ENCODE results near the gene RIOK1.
"Not testable (repeated sequence)": the region's sequence is repeated elsewhere in the genome, so short reads cannot be mapped to it uniquely, and the experiment has no call there.

The RIOK1 gene

DNA sequence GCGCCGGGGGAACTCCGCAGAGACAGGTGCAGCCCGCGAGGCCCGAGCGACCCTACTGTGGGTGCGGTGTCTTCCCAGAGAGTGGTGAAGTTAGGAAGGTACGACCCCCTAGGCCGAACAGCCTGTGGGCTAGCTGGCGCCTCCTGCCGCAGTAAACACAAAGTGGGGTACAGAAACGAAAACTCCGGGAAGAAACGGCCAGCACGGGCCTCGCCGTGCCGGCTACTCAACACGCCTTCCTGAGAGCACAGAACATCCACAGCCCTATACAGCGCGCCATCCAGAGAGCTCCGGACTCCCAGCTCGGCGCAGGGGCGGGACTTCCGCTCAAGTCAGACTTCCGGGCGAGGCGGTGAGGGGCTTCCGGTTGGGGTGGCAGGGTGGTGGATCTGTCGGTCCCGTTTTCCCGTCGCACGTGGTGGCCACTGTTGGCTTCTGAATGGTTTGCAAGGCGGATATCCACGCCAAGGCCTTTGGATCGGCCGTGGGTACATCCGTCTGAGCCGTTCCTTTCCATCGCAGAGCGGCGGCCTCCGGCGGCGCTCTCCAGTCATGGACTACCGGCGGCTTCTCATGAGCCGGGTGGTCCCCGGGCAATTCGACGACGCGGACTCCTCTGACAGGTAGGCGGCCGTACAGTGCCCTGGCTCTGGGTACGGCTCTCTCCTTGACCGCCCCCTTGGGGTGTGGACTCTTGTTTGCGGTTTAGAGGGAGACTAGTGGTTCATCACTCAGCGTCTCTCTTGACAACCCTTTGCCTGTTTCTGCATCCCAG lies at the start of gene RIOK1, which contains the start of gene CAGE1:
Gene RIOK1 (plus strand): TSS at position 358 of the 775 bp plus-strand sequence. CDS start 195 bp downstream, at position 553.
Gene CAGE1 (minus strand): TSS at position 292 of the 775 bp plus-strand sequence. CDS start 2,569 bp downstream, outside the sequence.
- peak; percentile 66 for DNase-seq

DNA sequence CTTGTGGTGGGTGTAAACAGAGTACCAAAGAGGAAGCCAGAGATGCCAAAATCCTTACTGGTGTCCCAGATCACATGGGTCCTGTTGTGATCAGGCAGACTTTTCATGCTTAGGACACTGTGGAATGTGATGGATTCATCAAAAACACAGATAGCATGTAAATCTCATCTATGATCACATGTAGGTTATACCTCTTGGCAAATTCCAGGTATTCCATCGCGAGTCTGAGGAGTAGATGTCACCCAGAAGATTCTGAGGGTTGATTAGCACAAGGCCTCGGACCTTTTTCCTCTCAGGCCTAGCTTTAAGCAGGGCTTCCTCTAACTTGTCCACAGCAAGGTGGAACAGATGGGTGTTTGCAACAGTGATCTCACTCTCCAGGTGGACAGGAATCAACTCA lies 48.3 kb upstream of the RIOK1 start:
- no peak for DNase-seq

DNA sequence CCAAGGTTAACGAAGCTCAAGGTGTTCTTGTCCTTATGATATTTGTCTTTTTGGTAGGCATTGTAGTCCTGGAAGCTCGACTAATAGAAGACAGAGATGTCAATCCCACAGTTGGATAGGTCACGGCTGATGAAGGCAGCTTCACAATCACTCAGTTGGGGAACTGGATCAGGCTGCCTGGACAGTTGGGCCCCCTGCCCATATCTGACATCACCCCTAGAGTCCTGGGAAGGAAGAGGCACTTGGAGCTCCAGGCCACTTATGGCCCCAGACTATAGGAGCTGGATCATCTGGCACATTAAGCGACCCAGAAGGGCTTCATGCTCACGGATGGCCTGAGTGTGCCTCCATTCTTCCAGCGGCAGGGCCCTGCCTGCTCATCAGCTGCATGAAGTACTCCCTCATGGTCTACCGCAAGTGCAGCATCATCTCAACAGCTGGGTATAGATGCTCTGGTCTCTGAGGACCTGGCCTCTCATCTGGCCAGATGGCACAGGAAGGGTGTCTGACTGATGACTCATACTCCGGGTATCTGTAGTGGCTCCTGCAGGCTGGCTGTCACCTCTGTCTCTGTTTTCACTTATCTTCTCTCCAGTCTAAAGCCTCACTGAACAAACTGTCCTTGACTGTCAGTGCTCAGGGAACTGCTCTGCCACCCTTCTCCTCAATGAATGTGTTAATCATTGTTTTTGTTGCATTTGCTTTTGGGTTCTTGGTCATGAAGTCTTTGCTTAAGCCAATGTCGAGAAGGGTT lies 47.4 kb upstream of the RIOK1 start:
- DNase-seq: no peak

DNA sequence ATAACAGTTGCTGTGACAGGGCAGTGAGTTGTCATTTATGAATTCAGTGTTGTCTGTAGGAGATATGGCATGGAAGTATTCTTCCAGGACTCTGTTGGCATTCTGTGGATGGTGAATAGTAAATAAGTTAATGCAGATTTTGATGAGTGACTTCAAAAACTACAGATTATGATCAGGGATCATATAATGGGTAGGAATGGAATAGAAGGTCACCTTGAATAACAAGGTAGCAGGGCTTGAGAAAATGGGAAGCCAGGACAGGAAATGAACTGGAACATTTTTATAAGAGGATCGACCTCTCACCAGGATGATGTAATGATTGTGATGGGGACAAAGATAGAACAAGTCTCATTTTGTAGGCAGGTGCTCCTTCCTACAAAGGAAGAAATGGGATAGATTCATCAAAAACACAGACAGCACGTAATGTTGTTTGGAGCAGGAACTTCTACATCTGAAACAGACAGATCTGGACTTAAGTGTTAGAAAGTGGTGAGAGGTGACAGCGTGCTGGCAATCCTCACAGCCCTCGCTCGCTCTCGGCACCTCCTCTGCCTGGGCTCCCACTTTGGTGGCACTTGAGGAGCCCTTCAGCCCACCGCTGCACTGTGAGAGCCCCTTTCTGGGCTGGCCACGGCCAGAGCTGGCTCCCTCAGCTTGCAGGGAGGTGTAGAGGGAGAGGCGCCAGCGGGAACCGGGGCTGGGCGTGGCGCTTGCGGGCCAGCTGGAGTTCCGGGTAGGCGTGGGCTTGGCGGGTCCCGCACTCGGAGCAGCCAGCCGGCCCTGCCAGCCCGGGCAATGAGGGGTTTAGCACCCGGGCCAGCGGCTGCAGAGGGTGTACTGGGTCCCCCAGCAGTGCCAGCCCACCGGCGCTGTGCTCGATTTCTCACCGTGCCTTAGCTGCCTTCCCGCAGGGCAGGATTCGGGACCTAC lies 45.8 kb upstream of the RIOK1 start:
- no peak for DNase-seq

DNA sequence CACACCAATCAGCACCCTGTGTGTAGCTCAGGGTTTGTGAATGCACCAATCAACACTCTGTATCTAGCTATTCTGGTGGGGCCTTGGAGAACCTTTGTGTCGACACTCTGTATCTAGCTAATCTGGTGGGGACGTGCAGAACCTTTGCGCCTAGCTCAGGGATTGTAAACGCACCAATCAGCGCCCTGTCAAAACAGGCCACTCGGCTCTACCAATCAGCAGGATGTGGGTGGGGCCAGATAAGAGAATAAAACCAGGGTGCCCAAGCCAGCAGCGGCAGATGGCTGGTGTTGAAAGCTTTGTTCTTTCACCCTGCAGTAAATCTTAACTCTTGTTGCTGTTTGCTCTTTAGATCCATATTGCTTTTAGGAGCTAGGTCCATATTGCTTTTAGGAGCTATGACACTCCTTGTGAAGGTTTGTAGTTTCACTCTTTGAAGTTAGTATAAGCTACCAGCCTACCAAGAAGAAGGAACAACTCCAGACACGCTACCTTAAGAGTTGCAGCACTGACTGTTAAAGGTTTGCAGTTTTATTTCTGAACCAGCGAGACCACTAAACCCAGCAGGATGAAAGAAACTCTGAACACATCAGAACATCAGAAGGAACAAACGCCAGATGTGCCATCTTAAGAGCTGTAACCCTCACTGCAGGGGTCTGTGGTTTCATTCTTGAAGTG lies 44.7 kb upstream of the RIOK1 start:
- not testable (repeated sequence) for DNase-seq

DNA sequence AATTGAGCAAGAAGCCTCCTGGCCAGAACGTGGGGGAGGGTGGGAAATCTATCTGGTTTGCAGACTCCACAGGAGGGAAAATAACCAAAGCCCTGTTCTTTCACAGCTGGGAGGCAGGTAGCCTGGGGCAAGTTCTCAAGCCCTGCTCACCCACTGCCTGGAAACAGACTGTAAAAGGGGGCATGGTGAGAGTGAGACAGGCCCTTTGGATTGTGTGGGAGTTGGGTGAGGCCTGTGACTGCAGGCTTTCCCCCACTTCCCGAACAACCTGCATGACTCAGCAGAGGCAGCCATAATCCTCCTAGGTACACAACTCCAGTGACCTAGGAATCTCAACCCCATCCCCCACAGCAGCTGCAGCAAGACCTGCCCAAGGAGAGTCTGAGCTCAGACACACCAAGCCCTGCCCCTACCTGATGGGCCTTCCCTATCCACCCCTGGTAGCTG lies 42.0 kb upstream of the RIOK1 start:
- not testable (repeated sequence) for DNase-seq

DNA sequence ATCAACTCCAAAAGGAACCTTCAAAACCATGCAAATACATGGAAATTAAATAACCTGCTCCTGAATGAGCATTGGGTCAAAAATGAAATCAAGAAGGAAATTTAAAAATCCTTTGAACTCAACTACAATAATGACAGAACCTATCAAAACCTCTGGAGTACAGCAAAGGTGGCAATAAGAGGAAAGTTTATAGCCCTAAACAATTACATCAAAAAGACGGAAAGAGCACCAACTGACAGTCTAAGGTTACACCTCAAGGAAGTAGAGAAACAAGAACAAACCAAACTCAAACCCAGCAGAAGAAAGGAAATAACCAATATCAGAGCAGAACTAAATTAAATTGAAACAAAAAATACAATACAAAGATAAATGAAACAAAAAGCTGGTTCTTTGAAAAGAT lies 39.0 kb upstream of the RIOK1 start:
- not testable (repeated sequence) for DNase-seq

DNA sequence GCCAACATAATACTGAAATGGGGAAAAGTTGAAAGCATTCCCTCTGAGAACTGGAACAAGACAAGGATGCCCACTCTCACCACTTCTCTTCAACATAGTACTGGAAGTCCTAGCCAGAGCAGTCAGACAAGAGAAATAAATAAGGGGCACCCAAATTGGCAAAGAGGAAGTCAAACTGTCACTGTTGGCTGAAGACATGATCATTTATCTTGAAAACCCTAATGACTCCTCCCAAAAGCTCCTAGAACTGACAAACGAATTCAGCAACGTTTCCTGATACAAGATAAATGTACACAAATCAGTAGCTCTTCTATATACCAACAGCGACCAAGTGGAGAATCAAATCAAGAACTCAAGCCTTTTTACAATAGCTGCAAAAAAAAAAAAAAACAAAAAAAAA lies 37.7 kb upstream of the RIOK1 start:
- not testable (repeated sequence) for DNase-seq

DNA sequence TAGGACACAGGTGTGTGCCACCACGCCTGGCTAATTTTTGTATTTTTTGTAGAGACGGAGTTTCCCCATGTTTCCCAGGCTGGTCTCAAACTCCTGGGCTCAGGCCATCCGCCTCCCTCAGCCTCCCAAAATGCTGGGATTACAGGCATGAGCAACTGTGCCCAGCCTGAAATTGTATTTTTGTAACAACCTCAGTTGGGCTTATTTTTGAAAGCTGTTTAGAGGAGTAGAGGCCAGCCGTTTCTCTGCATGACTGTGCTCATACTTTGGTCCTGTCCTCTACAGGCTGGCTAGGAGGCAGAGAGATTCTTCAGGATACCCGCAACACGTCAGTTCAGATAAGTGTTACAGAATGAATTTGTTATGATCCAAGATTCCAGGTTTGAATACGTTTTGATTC lies 22.2 kb upstream of the RIOK1 start:
- DNase-seq: no peak

DNA sequence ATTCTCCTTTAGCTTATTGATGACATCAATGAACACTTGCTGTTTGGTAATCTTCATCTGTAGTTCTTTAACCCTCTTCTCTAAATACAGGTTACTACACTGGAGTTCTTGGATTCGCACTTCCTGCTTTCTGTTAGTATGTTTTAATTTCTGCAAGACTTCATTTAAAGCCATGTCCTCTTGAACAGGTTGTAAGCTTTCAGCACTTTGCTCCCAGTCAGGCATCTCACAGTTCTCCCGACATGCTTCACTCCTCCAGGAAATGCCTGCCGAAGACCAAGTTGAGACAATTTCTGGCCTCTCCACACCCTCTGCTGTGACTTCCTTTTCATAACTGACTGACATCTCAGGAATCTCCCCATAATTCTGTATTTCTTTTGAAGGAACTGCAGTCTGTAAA lies 15.9 kb upstream of the RIOK1 start:
- no peak for DNase-seq

DNA sequence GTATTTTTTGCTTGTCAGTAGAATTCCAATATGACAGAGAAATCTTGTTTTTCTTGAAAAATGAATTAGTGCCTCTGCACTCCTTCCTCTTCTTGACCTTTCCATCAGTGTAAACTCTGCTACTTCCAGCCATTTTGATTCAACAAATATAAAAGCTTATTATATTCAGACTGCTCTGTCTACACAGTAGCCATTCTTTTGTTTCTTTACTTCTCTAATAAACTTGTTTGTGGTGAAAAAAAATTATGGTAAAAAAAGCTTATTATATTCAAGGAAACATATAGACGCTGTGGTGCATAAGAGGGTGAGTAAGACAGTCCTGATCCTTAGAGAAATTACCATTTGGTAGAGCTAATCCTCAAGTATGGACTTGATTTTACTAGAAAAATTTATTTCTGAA lies 11.6 kb upstream of the RIOK1 start:
- no peak for DNase-seq

DNA sequence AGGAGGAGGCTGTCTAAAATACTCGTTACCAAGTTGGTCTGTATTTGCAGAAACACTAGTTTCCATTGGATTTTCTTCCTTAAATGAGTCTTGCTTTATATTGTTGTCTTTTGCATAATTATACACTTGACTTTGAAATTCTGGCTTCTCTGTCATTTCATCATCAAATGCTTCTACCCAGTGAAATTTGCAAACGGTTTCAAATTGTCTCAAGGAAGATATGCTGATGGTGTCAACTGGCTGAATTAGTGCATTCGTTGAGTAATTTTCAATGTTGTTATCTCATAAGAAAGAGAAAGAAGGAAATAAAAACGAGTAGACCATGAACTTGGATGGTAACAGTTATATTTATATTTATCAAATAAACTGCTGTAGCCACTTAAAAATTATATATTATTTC lies 10.9 kb upstream of the RIOK1 start:
- no peak for DNase-seq

DNA sequence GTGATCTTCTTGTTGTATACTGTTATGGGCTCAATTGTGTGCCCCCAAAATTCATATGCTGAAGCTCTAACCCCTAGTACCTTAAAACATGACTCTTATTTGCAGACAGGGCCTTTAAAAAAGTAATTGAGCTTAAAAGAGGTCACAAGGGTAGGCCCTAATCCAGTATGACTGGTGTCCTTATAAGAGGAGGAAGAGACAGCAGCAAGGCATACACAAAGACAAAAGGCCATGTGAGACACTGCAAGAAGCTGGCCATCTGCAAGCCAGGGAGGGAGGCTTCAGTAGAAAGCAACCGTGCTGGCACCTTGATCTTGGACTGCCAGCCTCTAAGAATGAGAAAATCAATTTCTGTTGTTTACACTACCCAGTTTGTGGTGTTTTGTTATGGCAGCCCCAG lies 8.5 kb upstream of the RIOK1 start:
- DNase-seq: no peak

DNA sequence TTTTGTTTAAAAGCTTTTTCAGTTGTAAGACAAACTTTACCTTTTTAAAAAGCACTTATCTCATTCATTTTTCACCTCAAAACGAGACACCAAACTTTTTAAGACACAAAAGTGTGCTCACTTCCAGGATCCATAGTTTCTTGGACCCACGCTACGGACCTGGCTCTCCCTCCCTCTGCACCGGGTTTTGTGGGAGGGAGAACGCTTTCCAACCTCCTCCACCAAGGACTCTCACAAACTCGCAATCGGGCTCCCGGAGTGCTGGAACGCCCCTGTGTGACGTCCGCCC lies 502 bp upstream of the RIOK1 start:
- DNase-seq: no peak

DNA sequence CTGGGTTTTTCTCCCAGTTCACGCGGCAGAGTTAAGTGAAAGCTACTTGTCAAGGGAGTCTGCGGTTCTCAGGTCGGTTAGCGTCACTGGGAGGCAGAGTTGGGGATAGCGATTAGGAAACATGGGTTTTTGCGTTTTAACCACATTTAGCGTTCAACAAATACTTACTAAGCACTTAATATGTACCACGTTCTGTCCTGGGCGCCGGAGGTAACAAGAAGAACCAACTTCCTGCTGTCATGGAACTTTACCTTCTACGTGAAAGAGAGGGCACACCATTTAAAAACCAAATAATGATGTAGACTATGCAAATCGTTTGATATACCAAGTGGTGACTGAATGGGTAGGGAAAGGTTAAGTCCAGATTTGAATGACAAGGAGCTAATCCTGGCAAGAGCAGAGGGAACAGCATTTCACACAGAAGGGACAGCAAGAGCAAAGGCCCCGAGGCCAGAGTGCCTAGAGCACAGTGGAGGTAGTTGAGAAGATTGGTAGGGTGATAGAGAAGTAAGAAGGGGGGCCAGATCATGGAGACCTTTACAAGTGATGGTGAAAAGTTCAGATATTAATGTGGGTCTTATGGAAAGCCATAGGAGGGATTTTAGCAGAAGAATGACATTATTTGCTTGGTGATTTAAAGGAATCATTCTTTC lies 744 bp downstream of the RIOK1 start:
- no peak for DNase-seq

DNA sequence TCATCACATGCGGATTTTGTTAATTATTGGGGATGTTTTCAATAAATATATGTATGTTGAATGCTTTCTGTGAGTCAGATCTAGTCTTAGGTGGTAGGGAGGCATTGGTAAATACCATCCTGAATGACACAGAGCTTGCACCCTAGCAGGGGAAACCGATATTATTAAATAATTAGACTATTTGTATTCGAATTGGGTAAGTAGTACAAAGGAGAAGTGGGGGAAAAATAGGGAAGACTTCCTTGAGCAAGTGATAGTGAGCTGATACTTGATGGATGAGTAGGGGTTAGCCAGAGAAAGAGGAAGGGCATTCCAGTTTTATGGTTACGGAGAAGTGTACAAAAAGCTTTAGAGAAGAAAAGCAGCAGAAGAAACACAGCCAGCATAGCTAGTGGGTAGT lies 1.5 kb downstream of the RIOK1 start:
- DNase-seq: no peak

DNA sequence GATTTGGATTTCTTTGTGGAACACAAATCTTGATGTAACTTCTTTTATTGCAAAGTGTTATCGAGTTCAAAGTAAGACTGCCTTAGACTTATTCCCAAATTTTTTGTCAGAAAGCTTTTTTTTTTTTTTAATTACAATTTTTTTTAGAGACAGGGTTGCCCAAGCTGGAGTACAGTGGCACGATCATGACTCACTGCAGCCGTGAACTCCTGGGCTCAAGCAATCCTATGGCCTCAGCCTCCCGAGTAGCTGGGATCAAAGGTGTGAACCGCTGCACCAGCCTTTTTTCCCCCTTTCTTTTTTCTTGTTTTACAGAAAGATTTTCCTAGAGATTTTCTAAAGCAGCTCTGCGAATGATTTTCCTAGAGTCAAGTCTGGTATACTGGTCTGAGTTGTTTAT lies 2.8 kb downstream of the RIOK1 start:
- DNase-seq: no peak

DNA sequence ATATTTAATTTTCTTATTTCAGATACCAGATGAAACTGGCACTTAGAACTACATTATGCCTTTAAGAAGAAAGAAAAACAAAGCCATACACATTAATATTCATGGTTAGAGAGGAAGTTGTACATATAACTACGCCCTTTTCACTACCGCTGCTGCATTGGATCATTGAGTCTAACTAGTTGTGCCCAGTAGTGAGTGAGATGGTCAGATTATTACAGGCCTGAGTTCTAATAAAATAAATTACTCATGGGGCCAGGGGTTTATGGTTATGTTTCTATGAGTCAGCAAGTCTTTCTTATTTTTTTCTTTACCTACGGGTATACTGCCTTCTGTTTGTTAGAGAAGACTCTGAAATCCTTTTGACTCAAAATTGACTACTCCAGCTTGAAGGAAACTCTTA lies 11.5 kb downstream of the RIOK1 start:
- DNase-seq: no peak

DNA sequence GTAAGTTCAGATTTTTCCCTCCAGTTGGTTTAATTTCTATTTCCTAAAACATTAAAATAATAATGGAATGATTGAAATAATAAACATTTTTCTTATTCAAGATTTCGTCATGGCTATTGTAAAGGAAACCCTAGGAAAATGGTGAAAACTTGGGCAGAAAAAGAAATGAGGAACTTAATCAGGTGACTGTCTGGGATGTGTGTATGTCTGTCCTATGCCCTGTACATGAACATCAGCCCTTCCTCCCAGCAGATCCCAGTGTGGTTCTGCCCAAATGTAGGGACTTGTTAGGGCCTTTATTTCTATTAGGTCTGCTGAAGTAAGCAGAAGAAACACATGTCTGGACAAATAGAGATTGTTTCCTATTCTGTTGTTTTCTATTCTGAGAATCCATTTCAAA lies 13.1 kb downstream of the RIOK1 start:
- DNase-seq: no peak

DNA sequence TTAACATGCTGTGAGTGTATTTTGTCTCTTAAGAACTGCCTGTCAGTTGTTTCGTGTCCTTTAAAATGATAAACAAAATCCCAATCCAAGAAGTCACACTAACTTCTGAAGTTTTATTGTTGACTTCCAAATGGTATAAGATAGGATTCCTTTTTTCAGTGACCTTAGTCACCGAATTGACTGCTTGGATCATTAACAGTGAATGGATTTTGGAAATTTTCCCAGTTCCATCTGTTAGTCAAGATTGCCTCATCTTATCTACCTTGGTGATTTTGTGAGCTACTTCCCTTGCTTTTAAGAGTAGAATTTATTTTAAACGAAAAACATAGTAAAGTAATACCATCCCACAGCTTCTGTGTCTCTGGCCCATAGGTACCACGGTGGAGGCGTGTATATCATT lies 14.9 kb downstream of the RIOK1 start:
- no peak for DNase-seq

DNA sequence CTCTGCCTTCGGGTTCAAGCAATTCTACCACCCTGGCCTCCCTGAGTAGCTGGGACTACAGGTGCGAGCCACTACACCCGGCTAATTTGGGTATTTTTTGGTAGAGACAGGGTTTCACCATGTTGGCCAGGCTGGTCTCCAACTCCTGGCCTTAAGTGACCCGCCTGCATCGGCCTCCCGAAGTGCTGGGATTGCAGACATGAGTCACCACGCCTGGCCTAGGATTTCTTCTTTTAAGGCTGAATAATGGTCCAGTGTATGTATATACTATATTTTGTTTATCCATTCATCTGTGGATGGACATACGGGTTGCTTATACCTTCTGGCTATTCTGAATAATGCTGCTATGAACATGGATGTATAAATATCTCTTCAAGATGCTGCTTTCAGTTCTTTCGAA lies 17.1 kb downstream of the RIOK1 start:
- DNase-seq: no peak

DNA sequence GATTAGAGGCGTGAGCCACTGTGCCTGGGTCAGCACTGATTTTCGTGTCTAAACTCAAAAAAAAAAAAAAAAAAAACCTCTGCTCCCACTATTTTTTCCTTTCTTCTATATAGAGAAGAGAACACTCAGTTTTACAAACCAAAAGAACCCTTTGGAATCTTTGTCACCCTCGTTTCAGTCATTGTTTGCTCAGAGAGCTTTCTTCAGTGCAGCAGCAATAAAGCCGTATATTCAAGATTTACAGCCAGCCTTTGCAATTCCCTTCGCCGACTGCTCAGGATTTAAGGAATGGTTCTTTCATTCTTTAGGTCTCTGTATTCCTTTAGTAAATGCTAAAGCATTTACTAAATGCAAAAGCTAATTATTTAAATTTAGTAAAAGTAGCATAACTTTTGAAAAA lies 20.1 kb downstream of the RIOK1 start:
- no peak for DNase-seq
